Fibroblast of mammary gland (primary cell): ENCODE results near the gene KCNK5.

ENCODE experiments used
- DNase-seq: peaks from one replicate; pipeline ENCODE4 v3.0.0-alpha.2; 2010; ENCODE audit warnings: low read depth
- H3K4me3 ChIP-seq: 2 replicates; pipeline ENCODE4 v1.5.1; 2011; ENCODE audit warnings: low read depth, mild to moderate bottlenecking, low read length, moderate library complexity; ENCODE audit not compliant: control insufficient read depth
- TF ChIP-seq, protein P1 (sequence below): conservative IDR thresholded peaks from 2 replicates; pipeline ENCODE4 v1.5.1; 2011; ENCODE audit warnings: low read depth, low read length, inconsistent platforms; ENCODE audit not compliant: control insufficient read depth, insufficient read depth

Gene KCNK5

GRCh38 chr6:39182604-39183003 is 46.7 kb downstream of the KCNK5 start:
- DNase-seq = no peak
- TF ChIP-seq, protein P1, sequence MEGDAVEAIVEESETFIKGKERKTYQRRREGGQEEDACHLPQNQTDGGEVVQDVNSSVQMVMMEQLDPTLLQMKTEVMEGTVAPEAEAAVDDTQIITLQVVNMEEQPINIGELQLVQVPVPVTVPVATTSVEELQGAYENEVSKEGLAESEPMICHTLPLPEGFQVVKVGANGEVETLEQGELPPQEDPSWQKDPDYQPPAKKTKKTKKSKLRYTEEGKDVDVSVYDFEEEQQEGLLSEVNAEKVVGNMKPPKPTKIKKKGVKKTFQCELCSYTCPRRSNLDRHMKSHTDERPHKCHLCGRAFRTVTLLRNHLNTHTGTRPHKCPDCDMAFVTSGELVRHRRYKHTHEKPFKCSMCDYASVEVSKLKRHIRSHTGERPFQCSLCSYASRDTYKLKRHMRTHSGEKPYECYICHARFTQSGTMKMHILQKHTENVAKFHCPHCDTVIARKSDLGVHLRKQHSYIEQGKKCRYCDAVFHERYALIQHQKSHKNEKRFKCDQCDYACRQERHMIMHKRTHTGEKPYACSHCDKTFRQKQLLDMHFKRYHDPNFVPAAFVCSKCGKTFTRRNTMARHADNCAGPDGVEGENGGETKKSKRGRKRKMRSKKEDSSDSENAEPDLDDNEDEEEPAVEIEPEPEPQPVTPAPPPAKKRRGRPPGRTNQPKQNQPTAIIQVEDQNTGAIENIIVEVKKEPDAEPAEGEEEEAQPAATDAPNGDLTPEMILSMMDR = no peak
- no peak overlapping the region for H3K4me3 ChIP-seq

DNA sequence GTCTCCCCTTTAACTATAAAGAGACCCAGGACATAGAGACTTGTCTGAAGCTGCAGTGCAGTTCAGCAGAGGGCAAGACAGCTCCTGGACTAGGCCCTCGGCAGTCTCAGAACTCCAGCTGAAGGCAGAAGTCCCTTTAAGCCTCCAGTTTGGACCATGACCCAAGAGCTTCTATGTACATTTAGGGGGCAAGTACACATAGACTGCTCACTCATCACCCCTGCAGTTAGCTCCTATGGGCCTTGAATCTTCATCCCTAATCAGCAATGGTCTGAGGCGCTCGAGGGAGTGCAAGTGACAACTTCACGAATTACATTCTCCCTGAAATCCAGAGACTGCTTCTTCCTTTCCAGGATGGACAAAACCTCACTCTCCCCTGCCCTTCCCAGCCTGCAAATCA is 47.4 kb downstream of the KCNK5 start:
- TF ChIP-seq, protein P1 = no peak
- DNase-seq = no peak
- no peak overlapping the region for H3K4me3 ChIP-seq

DNA sequence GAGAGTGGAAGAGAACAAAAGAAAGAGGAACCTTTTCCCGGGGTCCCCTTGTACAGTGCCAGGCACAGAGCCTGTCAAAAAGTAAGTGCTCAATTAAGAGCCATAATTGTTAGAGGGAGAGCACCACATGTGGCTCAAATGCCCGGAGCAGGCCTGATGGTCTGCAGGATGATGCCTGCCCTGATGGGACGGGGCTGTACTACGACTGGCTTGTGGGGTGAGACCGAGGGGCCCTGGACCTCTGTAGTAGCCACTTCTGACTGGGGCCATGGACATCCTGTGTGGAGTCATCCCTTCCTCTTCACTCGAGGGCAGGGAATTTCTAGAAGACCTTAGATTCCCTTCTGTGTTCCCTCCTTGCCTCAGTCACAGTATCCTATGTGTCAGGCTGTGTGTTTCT is 47.9 kb downstream of the KCNK5 start:
- no peak overlapping the region for H3K4me3 ChIP-seq
- DNase-seq = no peak
- TF ChIP-seq, protein P1 = no peak

GRCh38 chr6:39178804-39179203 is 50.5 kb downstream of the KCNK5 start:
- no peak for DNase-seq
- H3K4me3 ChIP-seq = no peak overlapping the region
- TF ChIP-seq, protein P1 = no peak

- TF ChIP-seq, protein P1 = no peak
Measured at GRCh38 chr6:39178235-39178634, 51.0 kb downstream of the KCNK5 start.

GRCh38 chr6:39177130-39177529 is 52.1 kb downstream of the KCNK5 start:
- TF ChIP-seq, protein P1 = no peak
- DNase-seq = no peak
- H3K4me3 ChIP-seq = no peak overlapping the region

More at GRCh38 chr6:39178235-39178634, 51.0 kb downstream of the KCNK5 start:
- H3K4me3 ChIP-seq = no peak overlapping the region
- no peak for DNase-seq

- TF ChIP-seq, protein P1 = no peak
- H3K4me3 ChIP-seq = no peak overlapping the region
- no peak for DNase-seq
Measured at GRCh38 chr6:39173270-39173669, 56.0 kb downstream of the KCNK5 start.
